ENCODE results near the gene CNTD1.

DNA sequence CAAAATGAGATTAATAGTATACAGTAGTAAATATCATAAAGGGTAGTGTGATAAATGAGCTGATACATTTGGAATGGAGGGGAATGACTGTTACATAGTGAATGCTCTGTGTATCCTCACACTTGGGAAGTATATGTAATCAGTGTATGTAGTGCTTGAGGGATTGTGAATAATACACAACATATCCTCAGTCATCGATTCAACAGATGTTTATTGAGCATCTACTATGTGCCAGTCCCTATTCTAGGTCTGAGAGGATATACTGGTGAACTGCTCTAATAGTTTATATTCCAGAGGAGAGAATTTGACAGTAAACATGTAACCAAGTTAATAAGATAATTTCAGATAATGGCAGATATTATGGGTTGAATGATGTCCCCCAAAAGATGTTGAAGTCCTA, 28.8 kb downstream of the CNTD1 start:
- TF ChIP-seq CTCF (conservative IDR thresholded peaks at IDR 0.05; ENCODE audit: low read length) (no peak), EZH2phosphoT487 (IDR thresholded peaks at IDR 0.05; ENCODE audit: borderline replicate concordance) (no peak)

All from Loucy (cell line).